Measurements from ENCODE around the gene ELAVL4.
"Not testable (repeated sequence)": the region's sequence is repeated elsewhere in the genome, so short reads cannot be mapped to it uniquely, and the experiment has no call there.

Gene ELAVL4

DNA sequence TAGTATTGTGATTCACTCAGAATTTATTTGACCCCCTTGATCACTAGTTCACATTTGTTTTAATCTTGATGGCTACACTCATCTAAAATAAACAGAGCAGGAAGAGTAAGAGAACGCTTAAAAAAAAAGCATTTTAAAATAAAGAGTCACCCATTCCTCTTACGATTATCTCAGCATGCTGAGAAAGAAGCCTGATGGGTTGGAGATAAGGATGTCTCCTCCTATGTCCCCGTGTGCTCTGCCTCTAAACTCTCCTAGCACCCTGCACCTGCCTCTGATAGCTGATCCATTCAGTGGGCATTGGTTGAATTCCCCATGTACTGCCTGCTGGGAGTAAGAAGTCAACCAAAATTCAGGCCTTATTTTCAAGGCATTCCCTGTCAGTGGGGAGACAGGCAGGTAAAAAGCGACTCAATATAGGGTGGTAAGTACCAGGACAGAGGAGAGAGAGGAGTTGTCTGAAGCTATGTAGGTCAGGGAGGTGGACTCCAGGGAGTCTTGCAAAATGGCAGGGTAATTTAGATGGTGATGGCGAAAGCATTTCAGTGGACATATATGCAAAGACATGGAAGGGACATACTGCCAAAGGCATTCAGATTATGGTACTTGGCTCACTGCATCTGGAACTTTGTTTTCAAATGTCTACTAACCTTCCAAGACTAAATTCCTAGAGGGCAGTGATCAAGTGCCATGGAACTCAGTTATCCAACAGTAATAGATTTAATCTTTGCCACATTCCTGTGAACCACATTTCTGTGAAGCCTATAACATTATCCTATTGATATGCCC lies 18.4 kb downstream of the ELAVL4 start:
- DNase-seq (ENCODE audit: low spot score): no peak

DNA sequence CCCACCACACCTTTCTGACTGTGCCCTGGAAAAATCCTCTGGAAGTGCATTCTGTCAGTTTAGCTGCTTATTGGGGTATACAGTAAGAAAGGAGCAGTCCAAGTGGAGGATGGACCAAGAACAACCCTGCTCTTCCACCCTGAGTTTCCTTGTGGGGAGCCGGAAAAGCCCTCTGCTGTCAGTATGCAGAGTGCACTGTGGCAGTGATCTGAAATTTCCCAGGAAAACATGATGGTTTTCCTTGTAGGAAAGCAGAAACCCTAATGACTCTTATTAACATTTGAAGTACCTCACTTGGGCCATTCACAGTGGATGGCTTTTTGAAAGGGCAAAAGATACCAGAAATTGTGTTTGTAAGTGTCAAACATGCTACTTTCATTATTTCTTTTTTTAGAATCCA lies 20.5 kb downstream of the ELAVL4 start:
- DNase-seq (ENCODE audit: low spot score): no peak

DNA sequence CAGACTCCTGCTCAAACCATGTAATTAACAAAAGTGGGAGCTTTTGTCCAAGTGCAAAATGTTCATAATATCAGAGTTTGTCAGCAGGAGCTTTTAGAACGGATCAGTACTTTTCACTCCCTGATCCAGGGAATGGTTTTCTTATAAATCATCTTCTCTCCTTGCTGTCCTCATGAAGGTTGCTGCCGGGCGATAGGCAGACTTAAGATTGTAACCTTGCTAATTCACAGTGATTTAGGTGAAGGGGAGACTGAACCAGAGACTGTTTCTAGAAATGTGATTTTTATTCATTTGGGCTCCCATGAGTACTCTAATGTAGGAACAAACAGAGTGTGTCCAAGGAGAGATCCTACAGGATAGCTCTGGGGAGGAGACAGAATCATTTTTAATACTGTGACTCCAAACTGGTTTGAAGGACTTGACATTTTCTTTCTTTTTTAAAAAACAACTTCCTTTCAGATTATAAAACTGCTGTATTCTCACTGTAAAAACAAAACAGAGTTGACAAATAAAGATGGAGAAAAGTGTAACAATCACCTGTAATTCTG lies 23.7 kb downstream of the ELAVL4 start:
- DNase-seq (ENCODE audit: low spot score): no peak

DNA sequence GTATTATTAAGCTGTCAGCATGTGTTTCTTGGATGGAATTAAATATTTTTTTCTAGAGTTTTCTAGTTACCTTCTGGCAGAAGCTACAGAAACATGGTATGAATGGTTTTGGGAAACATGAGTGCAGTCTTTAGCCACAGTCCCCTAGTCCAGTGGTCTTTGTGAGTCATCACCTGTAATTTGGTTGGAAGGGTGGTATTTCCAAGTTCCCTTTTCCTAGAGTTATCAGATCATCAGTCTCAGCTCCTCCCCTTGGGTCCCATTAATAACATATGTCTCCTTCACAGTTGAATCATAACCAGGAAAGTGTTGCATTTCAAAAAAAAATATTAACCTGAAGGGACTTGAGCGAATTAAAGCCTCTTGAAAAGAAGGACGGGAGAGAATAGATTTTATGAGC lies 27.0 kb downstream of the ELAVL4 start:
- DNase-seq (ENCODE audit: low spot score): no peak

DNA sequence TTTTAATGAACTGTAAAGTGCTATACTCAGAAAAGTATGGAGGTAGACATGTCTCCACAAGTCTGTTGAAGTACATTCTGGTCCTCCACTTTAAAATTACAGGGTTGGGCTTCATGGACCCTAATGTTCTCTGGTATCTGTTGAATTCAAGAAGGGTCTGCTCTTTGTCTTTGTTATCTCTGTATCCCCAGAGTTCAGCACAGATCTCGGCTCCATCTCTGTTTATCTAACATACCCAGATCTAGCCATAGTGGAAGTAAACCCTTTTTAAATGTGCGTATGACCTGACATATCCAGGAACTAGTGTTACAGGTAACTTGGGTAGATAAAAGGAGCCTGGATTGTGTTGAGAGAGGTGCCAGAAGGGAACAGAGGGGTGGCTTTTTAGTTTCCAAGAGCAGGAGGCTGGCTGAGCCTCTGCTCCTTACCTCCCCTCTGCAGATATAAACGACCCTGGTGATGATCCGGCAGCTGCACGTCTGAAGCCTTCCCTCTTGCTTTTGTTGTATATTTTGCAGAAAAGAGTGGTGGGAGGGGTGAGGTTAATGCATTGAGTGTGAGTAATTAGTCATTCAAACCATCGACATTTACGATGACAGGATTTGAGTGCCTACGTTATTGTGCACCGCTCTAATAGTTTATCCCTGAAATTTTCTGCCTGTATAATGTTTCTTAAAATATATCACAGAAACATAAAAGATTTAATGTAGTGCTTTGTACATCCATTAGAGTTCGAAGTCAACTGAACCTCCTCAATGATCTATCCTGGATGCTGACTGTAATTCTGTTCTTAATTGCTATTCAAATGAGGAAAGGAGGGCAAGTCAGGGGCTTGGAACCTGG lies 30.8 kb downstream of the ELAVL4 start:
- DNase-seq (ENCODE audit: low spot score): no peak

DNA sequence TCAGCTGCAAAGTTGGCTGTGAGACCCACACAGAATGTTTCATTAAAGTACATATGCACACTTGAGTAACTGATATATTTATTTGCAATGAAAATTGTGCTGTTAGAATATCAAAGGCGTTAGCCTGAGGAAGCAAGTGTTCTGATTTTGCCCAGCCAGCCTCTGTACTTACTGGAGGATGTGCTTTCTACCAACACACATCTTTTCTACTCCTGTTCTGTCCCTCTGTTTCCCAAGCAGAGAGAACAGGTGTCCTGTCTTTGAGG lies 31.4 kb downstream of the ELAVL4 start:
- no peak for DNase-seq (ENCODE audit: low spot score)

DNA sequence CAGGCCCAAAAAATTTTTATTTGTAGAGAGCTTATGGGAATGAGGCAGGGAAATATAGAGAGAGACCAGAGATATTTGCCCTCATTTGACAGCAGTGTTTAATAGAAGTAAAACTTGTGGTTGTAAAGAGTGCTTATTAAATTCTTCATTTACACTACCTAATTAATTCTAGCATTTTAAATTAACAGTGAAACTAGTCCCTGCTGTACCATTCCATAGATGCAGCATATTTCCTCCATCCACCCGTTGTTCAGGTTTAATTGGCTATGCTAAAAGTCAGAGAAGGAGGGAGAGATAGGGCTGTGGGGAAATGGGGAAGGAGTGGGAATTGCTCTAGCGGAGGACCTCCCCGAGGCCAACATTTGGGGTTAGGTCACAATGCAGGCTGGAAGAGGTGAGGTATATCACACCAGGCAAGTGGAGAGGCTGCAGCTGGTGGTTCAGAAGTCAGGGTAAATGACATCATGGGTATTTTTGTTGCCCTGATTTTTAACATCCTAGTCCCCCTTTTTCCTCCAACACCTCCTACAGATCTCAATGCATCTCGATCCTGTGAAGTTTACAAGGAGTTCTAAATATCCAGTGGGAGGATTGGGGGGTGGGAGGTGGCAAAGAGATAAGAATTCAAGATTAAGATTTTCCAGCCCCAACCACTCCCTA lies 38.6 kb downstream of the ELAVL4 start:
- no peak for DNase-seq (ENCODE audit: low spot score)

DNA sequence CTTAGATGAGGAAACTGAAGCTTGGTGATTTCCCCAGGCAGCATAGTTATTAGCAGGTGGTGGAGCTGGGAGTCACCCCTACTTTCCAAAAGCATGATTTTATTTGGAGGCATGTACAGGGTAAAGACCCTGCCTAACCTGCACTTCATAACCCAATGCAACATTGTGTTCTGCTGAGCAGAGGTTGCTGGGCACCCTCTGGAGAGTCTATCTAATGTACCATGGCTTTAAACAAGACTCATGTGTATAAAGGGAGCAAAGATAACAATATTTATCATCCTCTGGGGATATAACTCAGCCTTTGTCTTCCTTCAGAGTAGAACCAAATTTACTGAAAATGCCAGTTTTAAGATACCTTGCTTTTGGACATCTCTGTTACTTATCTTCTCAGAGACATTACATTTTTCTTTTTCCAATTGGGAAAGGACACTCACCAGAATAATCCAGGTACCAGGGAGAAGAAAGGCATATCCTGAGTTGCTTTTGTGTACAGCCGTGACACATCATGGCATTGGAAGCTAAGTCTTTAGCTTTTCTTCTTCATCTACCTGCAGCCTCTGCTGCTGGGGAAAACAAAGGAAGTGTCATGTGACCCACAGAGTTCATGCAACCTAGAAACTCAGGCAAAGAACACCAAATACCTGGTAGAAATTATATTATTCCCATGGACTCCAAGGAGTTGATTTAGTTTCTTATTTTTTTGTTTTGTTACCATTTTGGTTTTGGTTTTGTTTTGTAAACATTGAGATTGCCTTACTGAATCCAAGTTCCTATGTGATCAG lies 39.6 kb downstream of the ELAVL4 start:
- DNase-seq (ENCODE audit: low spot score): no peak

DNA sequence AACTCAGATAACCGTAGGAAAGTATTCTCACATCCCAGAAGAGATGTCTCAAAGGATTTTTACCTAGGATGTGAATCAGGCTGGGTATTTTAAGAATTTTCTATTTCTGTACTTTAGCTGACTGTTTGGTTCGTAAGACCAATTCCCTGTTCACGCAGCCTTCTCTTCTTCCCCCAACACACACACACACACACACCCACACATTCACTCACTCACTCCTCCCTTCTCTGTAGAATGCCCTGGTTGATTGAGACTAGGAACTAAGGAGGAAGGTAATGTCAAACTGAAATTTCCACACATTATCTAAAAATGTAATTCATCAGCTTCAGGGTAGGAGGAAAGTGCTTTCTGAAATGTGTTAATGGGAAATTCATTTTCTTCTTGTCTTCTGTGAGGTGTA lies 43.5 kb downstream of the ELAVL4 start:
- no peak for DNase-seq (ENCODE audit: low spot score)

DNA sequence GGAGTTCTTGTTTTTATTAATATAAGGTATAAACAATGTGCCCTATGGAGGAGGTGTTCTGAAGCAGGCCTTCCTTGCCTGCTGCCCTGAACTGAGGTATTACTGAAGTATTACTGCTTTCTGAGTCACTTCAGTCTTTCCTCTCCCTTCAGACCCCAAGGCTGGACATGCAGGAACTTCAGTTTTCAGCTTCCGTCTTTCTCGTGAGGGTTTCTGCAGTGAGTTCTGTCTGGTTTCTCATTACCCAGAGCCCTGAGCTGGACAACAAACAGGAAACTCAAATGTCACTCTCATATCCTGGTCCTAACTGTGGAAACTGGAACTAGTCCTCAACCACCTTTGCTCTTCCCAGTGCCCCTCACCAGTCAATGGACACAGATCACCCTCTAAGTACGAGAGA lies 46.8 kb downstream of the ELAVL4 start:
- DNase-seq (ENCODE audit: low spot score): no peak

DNA sequence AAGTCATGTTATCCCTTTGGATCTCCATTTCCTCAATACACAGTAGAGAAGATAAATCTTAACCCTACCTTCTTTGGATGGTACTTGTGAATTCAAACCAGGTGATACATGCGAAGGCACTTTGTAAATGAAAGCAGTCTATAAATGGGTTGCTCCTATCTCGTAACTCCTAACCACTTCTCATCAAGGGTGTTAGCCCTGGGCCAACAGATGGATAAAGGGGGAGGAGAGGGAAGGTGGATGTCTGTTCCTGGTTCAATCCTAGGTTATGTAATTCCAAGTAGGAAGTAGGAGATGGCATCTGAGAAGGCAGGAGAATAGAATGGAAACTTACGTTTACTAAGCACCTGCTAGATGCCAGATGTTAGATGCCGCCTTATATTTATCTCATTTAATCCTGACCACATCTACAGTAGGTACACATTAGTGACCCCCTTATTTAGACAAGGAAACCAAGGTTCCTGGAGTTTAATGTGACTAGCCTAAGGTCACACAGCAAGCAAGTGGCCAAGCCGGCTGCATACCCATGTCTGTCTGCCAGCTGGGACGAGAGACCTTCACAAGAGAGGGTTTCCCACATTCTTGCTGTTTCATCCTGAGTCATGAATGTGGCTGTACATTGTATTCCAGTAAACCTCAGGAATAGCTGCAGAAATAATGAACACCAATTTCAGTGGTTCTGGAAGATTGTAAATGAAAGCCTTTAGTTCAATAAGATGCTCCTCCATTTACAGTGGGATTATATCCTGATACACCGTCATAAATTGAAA lies 47.7 kb downstream of the ELAVL4 start:
- no peak for DNase-seq (ENCODE audit: low spot score)

DNA sequence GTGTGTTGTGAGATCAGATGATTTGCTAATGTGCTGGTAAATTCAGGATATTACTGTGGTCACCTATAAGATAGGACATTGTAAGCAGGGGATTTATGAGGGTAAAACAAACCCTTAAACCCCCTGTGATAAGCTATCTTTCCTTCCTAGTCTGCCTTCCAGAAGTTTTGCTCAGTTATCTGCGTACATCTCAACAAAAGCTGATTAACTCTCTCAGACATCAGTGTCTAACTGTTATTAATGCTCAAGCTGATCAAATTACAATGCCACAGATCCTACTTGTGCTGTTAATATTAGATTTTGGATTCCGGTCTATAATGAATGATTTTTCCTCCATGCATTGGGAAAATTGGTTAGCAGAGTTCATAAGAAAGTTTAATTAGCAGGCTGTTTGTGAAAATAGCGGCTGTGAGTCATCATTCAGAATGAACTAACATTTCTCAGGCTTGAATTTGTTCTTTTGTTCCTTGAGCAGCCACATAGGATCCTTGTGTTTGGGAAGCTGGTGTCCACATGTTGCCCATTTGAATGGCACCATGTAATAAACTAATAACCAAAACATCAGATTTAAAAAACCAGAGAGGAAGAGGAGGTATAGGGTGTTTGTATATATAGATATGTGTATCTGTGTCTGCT lies 48.7 kb downstream of the ELAVL4 start:
- DNase-seq (ENCODE audit: low spot score): no peak

DNA sequence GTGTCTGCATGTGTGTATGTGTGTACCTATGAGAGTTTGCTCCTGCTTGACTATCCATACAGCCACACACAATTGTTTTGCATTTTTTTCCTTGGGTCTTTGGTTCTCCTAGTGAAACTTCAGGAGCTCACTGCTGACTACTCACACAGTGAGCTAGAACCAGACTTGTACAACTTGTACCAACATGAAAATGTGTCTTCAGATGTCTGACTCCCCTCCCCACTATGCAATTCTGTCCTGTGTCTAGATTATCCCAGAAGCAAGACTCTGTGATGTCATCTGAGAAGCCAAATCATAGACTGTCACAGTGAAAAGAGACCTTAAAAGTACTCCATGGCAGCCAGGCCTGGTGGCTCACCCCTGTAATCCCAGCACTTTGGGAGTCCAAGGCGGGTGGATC lies 49.7 kb downstream of the ELAVL4 start:
- DNase-seq (ENCODE audit: low spot score): no peak

DNA sequence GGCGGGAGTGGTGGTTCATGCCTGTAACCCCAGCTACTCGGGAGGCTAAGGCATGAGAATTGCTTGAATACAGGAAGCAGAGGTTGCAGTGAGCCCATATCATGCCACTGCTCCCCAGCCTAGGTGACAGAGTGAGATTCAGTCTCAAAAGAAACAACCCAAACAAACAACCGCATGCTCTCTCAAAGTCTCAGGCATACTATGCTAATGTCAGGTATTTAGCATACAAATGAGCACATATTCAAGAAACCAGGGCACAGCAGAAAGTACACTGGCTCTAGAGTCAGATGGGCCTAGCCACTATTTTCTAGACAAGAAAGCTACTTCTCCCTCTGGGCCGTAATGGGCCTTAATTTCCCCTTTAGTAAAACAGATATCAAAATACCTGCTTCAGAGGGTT lies 55.0 kb downstream of the ELAVL4 start:
- no peak for DNase-seq (ENCODE audit: low spot score)

DNA sequence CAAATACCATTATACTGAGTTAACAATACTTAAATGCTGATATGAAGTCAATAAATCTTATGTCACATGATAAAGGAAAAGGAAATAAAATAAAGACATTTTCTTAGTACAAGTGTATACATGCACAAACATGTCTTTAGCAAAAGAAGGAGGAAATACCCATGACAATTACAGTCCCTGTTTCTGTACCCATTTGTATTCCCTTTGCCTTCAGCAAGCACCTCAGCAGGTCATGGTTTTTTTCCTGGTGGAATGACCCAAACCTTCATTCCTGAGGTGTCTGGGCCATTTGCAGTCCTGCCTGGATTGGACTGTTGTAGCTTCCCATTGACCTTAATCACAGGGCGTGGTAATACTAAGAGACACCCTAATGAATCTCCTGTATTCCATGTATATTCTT lies 57.6 kb downstream of the ELAVL4 start:
- not testable (repeated sequence) for DNase-seq (ENCODE audit: low spot score)

DNA sequence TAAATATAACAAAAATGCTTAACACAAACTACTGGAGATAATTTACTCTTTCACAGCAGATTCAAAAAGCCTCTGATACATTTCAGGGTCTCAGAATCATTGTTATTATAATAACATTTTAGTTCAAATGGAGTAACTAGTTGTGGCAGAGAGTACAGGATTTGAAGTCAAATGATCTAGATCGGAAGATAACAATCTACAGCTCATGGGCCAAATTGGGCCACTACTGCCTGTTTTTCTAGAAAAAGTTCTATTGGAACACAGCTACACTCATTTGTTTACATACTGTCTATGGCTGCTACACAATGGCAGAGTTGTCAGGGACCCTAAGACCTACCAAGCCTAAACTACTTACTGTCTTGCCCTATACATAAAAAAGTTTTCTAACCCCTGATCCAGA lies 63.6 kb downstream of the ELAVL4 start:
- DNase-seq (ENCODE audit: low spot score): no peak

DNA sequence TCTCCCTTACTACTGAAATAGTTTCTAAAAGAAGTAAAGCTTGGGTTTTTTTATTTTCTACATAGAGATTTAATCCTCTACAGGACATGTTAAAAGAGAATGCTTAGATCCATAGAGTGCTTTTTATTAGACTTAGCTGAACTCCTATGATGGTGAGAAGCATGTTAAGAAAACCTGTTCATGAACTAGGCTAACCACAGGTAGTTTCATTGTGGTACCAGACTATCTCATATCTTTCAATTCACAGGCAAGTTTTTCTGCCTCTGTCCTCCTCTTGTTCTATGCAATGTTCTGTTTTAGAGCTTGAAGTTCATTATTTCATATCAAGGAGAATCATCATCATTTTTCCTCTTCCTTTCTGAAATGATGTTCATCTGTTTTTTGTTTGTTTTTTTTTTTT lies 65.4 kb downstream of the ELAVL4 start:
- DNase-seq (ENCODE audit: low spot score): no peak

DNA sequence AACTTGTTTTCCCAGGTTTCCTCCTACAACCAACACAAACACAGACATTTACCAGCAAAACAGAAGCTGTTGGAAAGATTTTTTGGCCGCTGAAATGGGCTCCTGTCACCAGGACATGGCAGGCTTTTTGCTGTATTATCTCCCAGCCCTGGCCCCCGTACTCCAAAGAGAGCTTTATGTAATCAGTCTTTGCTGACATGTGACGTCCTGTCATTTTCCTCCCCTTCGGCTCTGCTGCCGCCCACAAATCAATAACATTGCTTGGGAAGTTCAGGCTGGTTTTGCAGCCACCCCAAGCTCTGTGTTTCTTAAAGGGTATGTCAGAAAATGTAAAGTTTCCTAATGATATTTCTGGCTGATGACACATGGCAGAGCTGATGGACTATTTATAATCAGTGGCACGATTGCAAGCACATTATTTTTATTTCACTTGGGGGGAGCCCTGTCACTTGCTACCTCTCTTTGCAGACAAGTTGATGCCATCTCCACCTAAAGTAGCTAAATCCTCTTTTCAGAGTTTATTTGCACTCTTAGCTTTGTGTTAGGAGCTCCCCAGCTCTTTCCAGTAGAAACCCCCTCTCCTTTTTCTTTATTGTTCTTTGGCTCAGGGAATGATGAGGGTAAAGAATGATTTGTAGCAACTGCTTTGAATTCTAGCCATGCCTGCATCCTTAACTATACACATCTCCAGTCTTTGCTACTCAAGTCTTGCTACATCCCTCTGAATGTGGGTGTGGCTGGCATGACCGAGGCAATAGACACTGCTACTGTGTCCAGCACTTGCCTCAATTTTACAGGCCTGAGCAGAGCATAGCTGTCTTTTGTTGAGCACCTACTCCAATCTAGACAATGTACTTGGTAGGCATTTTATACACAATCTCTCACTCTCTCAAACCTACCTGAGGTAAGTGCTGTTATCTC lies 67.3 kb downstream of the ELAVL4 start:
- DNase-seq (ENCODE audit: low spot score): no peak

DNA sequence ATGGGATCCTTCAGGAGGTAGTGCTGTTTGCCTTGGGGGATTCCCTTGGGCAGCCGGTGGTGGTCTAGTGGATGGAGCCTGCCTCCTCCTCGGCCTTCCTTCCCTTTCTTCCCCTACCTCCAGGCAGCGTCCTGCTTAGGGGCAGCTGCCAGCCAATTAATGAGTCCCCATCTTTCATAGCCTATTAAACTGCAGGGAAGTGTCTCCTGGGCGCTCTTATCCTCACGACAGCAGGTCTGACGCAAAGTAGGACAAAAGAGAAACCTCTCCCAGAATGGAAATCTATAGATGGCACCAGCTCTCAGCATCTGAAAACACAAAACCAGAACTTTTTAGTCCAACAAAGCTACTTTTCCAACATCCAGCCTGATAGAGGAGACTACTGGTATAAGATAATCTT lies 69.3 kb downstream of the ELAVL4 start:
- no peak for DNase-seq (ENCODE audit: low spot score)

DNA sequence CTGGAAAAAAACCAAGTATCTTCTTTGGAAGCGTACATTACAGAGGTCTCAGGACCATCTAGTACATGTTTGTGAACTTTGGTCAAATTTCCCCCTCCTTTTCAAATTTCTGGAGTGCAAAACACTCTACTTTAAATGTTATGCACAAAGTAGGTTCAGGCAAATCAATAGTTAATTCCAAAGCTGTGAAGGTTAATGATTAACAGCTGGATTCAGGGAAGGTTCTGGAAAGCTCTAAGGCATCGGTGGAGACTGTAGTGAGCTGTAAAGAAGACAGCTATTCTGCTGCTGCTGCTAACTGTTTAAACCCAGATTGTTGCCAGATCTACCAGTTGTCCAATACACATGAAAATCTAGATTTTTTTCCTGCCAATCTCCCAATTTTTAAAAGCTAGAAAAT lies 70.9 kb downstream of the ELAVL4 start:
- DNase-seq (ENCODE audit: low spot score): no peak
